Ascending aorta (tissue), 2 donors: ENCODE data around the gene TOX2. TPM values are rescaled to one million over a fixed set of nuclear protein-coding genes. Genes with fewer than 3 reads are reported as not detected.

ENCODE experiments used
- DNase-seq, 2 donors: peaks; one replicate each; pipeline ENCODE4 v3.0.0-alpha.2; 2019; ENCODE audit warnings: low spot score in 2 of 2
- H3K27ac ChIP-seq, 2 donors: fragments of 200-600 bp; sonication (generic); one replicate each; pipeline ENCODE4 v1.5.1; 2016 to 2017; ENCODE audit warnings: mild to moderate bottlenecking in 1 of 2
- H3K27me3 ChIP-seq: fragments of 200-600 bp; sonication (generic); one replicate; pipeline ENCODE4 v1.5.1; 2017
- H3K36me3 ChIP-seq, 2 donors: fragments of 200-600 bp; sonication (generic); one replicate each; pipeline ENCODE4 v1.5.1; 2016
- H3K4me1 ChIP-seq, 2 donors: fragments of 200-600 bp; sonication (generic); one replicate each; pipeline ENCODE4 v1.5.1; 2016 to 2017; ENCODE audit warnings: mild to moderate bottlenecking in 1 of 2
- H3K4me3 ChIP-seq, 2 donors: fragments of 200-600 bp; sonication (generic); one replicate each; pipeline ENCODE4 v1.5.1; 2016 to 2017; ENCODE audit warnings: mild to moderate bottlenecking in 1 of 2
- H3K9me3 ChIP-seq, 2 donors: fragments of 200-600 bp; sonication (generic); one replicate each; pipeline ENCODE4 v1.5.1; 2016
- intact Hi-C: fragments of 100-400 bp; cut with DNase I; formaldehyde crosslinking; loops from one replicate; pipeline ENCODE4 v1.15.1; 2023
- total RNA-seq: library from RNA; depleted of rRNA; stranded (reverse); fragments of >200 nt; gene quantifications from one replicate; pipeline ENCODE4 v1.1.0, GENCODE V29; 2016
- TF ChIP-seq, protein P1 (sequence below), 3 experiments: fragments of 200-600 bp in 2 of 3; fragments of 450-650 bp in 1 of 3; sonication (generic) in 2 of 3; IDR thresholded peaks; one replicate each; pipeline ENCODE4 v1.5.1; 2016 to 2019; ENCODE audit warnings: antibody characterized with exemption in 3 of 3, mild to moderate bottlenecking in 1 of 3, moderate library complexity in 1 of 3

Gene TOX2
- total RNA-seq, 1 donor from 2014 or later: 47.0 TPM

GRCh38 chr20:44069203-44070011 is 154.8 kb downstream of the TOX2 start:
- Histone ChIP-seq H3K27ac (no peak overlapping the region), H3K4me1 (no peaks in the 10 kb centered on the region), H3K27me3 (no peaks in the 10 kb centered on the region), H3K36me3 (no peaks in the 10 kb centered on the region), H3K4me3 (no peak overlapping the region), H3K9me3 (no peaks in the 10 kb centered on the region)
- TF ChIP-seq, protein P1, sequence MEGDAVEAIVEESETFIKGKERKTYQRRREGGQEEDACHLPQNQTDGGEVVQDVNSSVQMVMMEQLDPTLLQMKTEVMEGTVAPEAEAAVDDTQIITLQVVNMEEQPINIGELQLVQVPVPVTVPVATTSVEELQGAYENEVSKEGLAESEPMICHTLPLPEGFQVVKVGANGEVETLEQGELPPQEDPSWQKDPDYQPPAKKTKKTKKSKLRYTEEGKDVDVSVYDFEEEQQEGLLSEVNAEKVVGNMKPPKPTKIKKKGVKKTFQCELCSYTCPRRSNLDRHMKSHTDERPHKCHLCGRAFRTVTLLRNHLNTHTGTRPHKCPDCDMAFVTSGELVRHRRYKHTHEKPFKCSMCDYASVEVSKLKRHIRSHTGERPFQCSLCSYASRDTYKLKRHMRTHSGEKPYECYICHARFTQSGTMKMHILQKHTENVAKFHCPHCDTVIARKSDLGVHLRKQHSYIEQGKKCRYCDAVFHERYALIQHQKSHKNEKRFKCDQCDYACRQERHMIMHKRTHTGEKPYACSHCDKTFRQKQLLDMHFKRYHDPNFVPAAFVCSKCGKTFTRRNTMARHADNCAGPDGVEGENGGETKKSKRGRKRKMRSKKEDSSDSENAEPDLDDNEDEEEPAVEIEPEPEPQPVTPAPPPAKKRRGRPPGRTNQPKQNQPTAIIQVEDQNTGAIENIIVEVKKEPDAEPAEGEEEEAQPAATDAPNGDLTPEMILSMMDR (IDR thresholded peaks at IDR 0.05): no peak
- intact Hi-C loops: loop anchor here (10.0 kb wide), 1 partner anchor 155 kb away; the partner anchor contains the start of gene TOX2
- no peak for DNase-seq

GRCh38 chr20:44070139-44070900 is 155.7 kb downstream of the TOX2 start:
- Histone ChIP-seq H3K4me1 (no peaks in the 10 kb centered on the region), H3K4me3 (no peak overlapping the region), H3K9me3 (no peaks in the 10 kb centered on the region), H3K27ac (no peak overlapping the region), H3K27me3 (no peaks in the 10 kb centered on the region), H3K36me3 (no peaks in the 10 kb centered on the region)
- TF ChIP-seq, protein P1 (IDR thresholded peaks at IDR 0.05): no peak
- intact Hi-C loops: loop anchor here (10.0 kb wide), 1 partner anchor 156 kb away; the partner anchor contains the start of gene TOX2
- no peak for DNase-seq

DNA sequence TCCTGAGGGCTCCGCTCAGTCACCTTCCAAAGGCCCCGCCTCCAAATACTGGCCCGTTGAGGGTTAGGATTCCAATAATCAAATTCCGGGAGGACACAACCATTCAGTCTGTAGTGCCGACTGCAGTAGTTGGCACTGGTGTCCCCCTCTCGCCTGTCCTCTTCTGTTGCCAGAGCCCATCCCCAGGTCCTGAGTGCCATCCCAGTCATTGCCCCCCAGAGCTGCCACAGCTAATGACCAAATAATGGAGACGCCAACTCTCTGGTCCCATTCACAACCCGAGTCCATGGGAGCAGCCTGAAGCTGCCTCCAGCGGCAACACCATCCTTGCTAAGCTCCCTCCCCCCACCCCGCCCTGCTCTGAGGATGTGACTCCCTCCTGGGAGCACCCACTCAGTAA is 156.4 kb downstream of the TOX2 start:
- intact Hi-C loops: loop anchor here (10.0 kb wide), 1 partner anchor 156 kb away; the partner anchor contains the start of gene TOX2
- no peaks in the 10 kb centered on the region for H3K27me3 ChIP-seq
- no peaks in the 10 kb centered on the region for H3K36me3 ChIP-seq
- H3K4me1 ChIP-seq: no peaks in the 10 kb centered on the region
- no peak overlapping the region for H3K27ac ChIP-seq
- H3K4me3 ChIP-seq: no peak overlapping the region
- TF ChIP-seq, protein P1 (IDR thresholded peaks at IDR 0.05): no peak
- no peaks in the 10 kb centered on the region for H3K9me3 ChIP-seq
- DNase-seq: no peak

DNA sequence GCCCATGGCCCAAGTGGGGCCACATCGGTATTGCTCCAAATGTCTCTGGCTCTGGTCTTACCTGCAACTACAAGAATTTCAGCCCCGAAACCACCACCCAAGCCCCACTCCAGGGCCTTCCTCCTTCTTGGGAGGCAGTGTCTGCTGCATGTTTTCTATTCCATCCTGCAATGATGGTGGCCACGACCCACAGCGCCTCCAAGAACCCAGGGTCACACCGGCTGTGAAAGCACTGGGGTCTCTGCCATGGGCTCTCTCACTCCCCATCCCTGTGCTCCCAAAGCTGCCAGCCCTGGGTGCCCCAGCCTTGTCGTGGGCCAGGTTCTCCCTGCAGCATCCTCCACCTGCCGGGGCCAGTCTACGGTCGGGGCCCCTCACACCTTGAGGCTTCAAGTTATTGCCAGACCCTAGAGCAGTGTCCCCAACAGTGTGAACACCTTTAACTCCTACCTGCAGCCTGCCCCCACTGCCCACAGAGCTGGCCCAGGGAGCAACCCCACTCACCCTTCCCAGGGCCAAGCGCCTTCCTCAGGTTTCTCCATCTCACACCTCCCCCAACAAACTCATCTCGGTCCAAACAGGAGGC is 157.0 kb downstream of the TOX2 start:
- no peak overlapping the region for H3K27ac ChIP-seq
- intact Hi-C loops: loop anchor here (10.0 kb wide), 1 partner anchor 157 kb away; the partner anchor contains the start of gene TOX2
- DNase-seq: peak in 1 of 2 donors; percentile 50
- no peak overlapping the region for H3K4me3 ChIP-seq
- no peaks in the 10 kb centered on the region for H3K4me1 ChIP-seq
- no peaks in the 10 kb centered on the region for H3K27me3 ChIP-seq
- H3K9me3 ChIP-seq: no peaks in the 10 kb centered on the region
- no peaks in the 10 kb centered on the region for H3K36me3 ChIP-seq
- TF ChIP-seq, protein P1 (IDR thresholded peaks at IDR 0.05): no peak

- TF ChIP-seq, protein P1 (IDR thresholded peaks at IDR 0.05): no peak
- DNase-seq: no peak
- H3K27me3 ChIP-seq: no peaks in the 10 kb centered on the region
- H3K36me3 ChIP-seq: no peaks in the 10 kb centered on the region
- no peak overlapping the region for H3K4me3 ChIP-seq
- H3K27ac ChIP-seq: no peak overlapping the region
- H3K9me3 ChIP-seq: no peaks in the 10 kb centered on the region
- no peaks in the 10 kb centered on the region for H3K4me1 ChIP-seq
- intact Hi-C loops: loop anchor here (10.0 kb wide), 1 partner anchor 158 kb away; the partner anchor contains the start of gene TOX2
Observed at GRCh38 chr20:44072384-44072783, 157.7 kb downstream of the TOX2 start.
